NCI-H187 treated with DMSO at 0.1 percent for 48 hours (cell line): ENCODE results near the gene NFIA.

Experiments used
- DNase-seq: peaks from one replicate; lab custom pipeline; 2025; lab: John Stamatoyannopoulos, UW

The NFIA gene

GRCh38 chr1:61434276-61434675 lies 351.9 kb downstream of the NFIA start:
- DNase-seq = no peak

GRCh38 chr1:61435226-61435625 lies 352.9 kb downstream of the NFIA start:
- DNase-seq = no peak

GRCh38 chr1:61436016-61436415 lies 353.7 kb downstream of the NFIA start:
- DNase-seq = no peak

- no peak for DNase-seq
Measured at GRCh38 chr1:61436491-61437120, 354.2 kb downstream of the NFIA start.

GRCh38 chr1:61439234-61439633 lies 356.9 kb downstream of the NFIA start:
- no peak for DNase-seq

GRCh38 chr1:61441723-61442262 lies 359.4 kb downstream of the NFIA start:
- no peak for DNase-seq

GRCh38 chr1:61442544-61442943 lies 360.2 kb downstream of the NFIA start:
- no peak for DNase-seq

- no peak for DNase-seq
Measured at GRCh38 chr1:61444288-61444687, 361.9 kb downstream of the NFIA start.

- no peak for DNase-seq
Measured at GRCh38 chr1:61445269-61445825, 363.0 kb downstream of the NFIA start.

GRCh38 chr1:61446531-61446991 lies 364.2 kb downstream of the NFIA start:
- DNase-seq = no peak

GRCh38 chr1:61447106-61447967 lies 365.0 kb downstream of the NFIA start:
- DNase-seq = no peak

GRCh38 chr1:61447968-61448430 lies 365.6 kb downstream of the NFIA start:
- DNase-seq = no peak

GRCh38 chr1:61448914-61449313 lies 366.6 kb downstream of the NFIA start:
- DNase-seq = no peak

GRCh38 chr1:61449410-61449809 lies 367.0 kb downstream of the NFIA start:
- no peak for DNase-seq

GRCh38 chr1:61450454-61450853 lies 368.1 kb downstream of the NFIA start:
- DNase-seq = no peak

- no peak for DNase-seq
Measured at GRCh38 chr1:61450872-61451571, 368.7 kb downstream of the NFIA start.

- DNase-seq = no peak
Measured at GRCh38 chr1:61451572-61451968, 369.2 kb downstream of the NFIA start.

- no peak for DNase-seq
Measured at GRCh38 chr1:61452176-61453035, 370.0 kb downstream of the NFIA start.

GRCh38 chr1:61453111-61453961 lies 371.0 kb downstream of the NFIA start:
- no peak for DNase-seq

- no peak for DNase-seq
Measured at GRCh38 chr1:61455400-61455799, 373.0 kb downstream of the NFIA start.
